Lower leg skin (tissue), 3 donors: ENCODE data around the gene RASSF5.
A peak's percentile ranks its signal among the peaks of the same experiment; 100 is the strongest.

Experiments
- POLR2A ChIP-seq, 2 donors: fragments of 450-650 bp; IDR thresholded peaks; one replicate each; pipeline ENCODE4 v1.6.1; 2016 to 2017; ENCODE audit warnings: antibody characterized with exemption in 2 of 2, mild to moderate bottlenecking in 1 of 2, moderate library complexity in 1 of 2
- TF ChIP-seq, protein P1 (sequence below), 3 donors: fragments of 450-650 bp; IDR thresholded peaks; one replicate each; pipeline ENCODE4 v1.5.1; 2016; ENCODE audit warnings: antibody characterized with exemption in 3 of 3, mild to moderate bottlenecking in 3 of 3, moderate library complexity in 2 of 3

- TF ChIP-seq, protein P1, sequence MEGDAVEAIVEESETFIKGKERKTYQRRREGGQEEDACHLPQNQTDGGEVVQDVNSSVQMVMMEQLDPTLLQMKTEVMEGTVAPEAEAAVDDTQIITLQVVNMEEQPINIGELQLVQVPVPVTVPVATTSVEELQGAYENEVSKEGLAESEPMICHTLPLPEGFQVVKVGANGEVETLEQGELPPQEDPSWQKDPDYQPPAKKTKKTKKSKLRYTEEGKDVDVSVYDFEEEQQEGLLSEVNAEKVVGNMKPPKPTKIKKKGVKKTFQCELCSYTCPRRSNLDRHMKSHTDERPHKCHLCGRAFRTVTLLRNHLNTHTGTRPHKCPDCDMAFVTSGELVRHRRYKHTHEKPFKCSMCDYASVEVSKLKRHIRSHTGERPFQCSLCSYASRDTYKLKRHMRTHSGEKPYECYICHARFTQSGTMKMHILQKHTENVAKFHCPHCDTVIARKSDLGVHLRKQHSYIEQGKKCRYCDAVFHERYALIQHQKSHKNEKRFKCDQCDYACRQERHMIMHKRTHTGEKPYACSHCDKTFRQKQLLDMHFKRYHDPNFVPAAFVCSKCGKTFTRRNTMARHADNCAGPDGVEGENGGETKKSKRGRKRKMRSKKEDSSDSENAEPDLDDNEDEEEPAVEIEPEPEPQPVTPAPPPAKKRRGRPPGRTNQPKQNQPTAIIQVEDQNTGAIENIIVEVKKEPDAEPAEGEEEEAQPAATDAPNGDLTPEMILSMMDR (IDR thresholded peaks at IDR 0.05) = peak in 1 of 3 donors; percentile 45
- TF ChIP-seq POLR2A (IDR thresholded peaks at IDR 0.05) = no peak
These were observed 37.4 kb downstream of the RASSF5 start for GRCh38 chr1:206544562-206545257.
